GM23338 (cell line): ENCODE results near the gene IL23R. TPM values are rescaled to one million over a fixed set of nuclear protein-coding genes. Genes with fewer than 3 reads are reported as not detected.

Experiments
- ATAC-seq: fragments of 200-7000 bp; cut with Tn5 transposase; 3 replicates; pipeline ENCODE4 v1.9.1; 2020
- DNase-seq: peaks from one replicate; pipeline ENCODE4 v3.0.0-alpha.2; 2015; ENCODE audit warnings: low spot score
- H2AFZ ChIP-seq: fragments of 200-600 bp; sonication (generic); 2 replicates; pipeline ENCODE4 v1.8.0; 2016; ENCODE audit warnings: antibody characterized with exemption, mild to moderate bottlenecking, moderate library complexity
- H3F3A ChIP-seq: fragments of 200-600 bp; sonication (generic); replicated peaks from 2 replicates; pipeline ENCODE4 v1.8.0; 2017; ENCODE audit warnings: antibody characterized with exemption, mixed run types, low read depth
- H3K27ac ChIP-seq: fragments of 200-600 bp; sonication (generic); 2 replicates; pipeline ENCODE4 v1.6.1; 2016; ENCODE audit warnings: low read depth
- H3K27me3 ChIP-seq: fragments of 200-600 bp; sonication (generic); 2 replicates; pipeline ENCODE4 v1.8.0; 2016; ENCODE audit warnings: mild to moderate bottlenecking, mixed run types, moderate library complexity; ENCODE audit not compliant: insufficient read depth
- H3K36me3 ChIP-seq: fragments of 200-600 bp; sonication (generic); 2 replicates; pipeline ENCODE4 v1.8.0; 2016; ENCODE audit warnings: mild to moderate bottlenecking; ENCODE audit not compliant: insufficient read depth
- H3K4me1 ChIP-seq: fragments of 200-600 bp; sonication (generic); 2 replicates; pipeline ENCODE4 v1.8.0; 2016; ENCODE audit warnings: mild to moderate bottlenecking, moderate library complexity; ENCODE audit not compliant: insufficient read depth
- H3K4me2 ChIP-seq: fragments of 200-600 bp; sonication (generic); 2 replicates; pipeline ENCODE4 v1.7.1; 2017; ENCODE audit warnings: mixed run types
- H3K4me3 ChIP-seq: fragments of 200-600 bp; sonication (generic); 2 replicates; pipeline ENCODE4 v1.6.1; 2016; ENCODE audit warnings: mixed run types
- H3K79me2 ChIP-seq: fragments of 200-600 bp; sonication (generic); replicated peaks from 2 replicates; pipeline ENCODE4 v1.8.0; 2017; ENCODE audit warnings: mild to moderate bottlenecking; ENCODE audit not compliant: insufficient read depth
- H3K9me2 ChIP-seq: fragments of 200-600 bp; sonication (generic); 2 replicates; pipeline ENCODE4 v1.8.0; 2017; ENCODE audit not compliant: insufficient read depth
- H4K20me1 ChIP-seq: fragments of 200-600 bp; sonication (generic); replicated peaks from 2 replicates; pipeline ENCODE4 v1.8.0; 2017; ENCODE audit warnings: mild to moderate bottlenecking; ENCODE audit not compliant: insufficient read depth
- H3K27ac Mint-ChIP-seq: 2 replicates; pipeline ENCODE4 v1.8.0; 2020; ENCODE audit warnings: inconsistent platforms, mild to moderate bottlenecking, moderate library complexity, mixed read lengths
- H3K27me3 Mint-ChIP-seq: 3 replicates; pipeline ENCODE4 v1.8.0; 2022; ENCODE audit warnings: low read depth, mild to moderate bottlenecking, moderate library complexity, mixed read lengths, inconsistent platforms; ENCODE audit not compliant: insufficient read depth, poor library complexity
- H3K36me3 Mint-ChIP-seq: 3 replicates; pipeline ENCODE4 v1.8.0; 2021; ENCODE audit warnings: low read depth, mild to moderate bottlenecking, inconsistent platforms, moderate library complexity, mixed read lengths
- H3K4me1 Mint-ChIP-seq: 3 replicates; pipeline ENCODE4 v1.8.0; 2020; ENCODE audit warnings: mild to moderate bottlenecking, inconsistent platforms, mixed read lengths
- H3K4me3 Mint-ChIP-seq: 3 replicates; pipeline ENCODE4 v1.8.0; 2021; ENCODE audit warnings: moderate library complexity, mild to moderate bottlenecking, inconsistent platforms, mixed read lengths
- H3K9me3 Mint-ChIP-seq: 3 replicates; pipeline ENCODE4 v1.8.0; 2020; ENCODE audit warnings: moderate library complexity, mild to moderate bottlenecking, inconsistent platforms, mixed read lengths
- CREB1 ChIP-seq: fragments of 250-450 bp; sonication (Bioruptor Pico); IDR thresholded peaks from 2 replicates; pipeline ENCODE4 v1.5.0; 2020; ENCODE audit warnings: low read depth, mild to moderate bottlenecking, moderate library complexity
- EZH2phosphoT487 ChIP-seq: fragments of 200-600 bp; sonication (generic); IDR thresholded peaks from one replicate; pipeline ENCODE4 v1.8.1; 2018; ENCODE audit warnings: antibody characterized with exemption; ENCODE audit not compliant: unreplicated experiment
- NANOG ChIP-seq: IDR thresholded peaks from 2 replicates; pipeline ENCODE4 v1.6.1; 2016; ENCODE audit warnings: antibody characterized with exemption, borderline replicate concordance
- POLR2AphosphoS5 ChIP-seq: IDR thresholded peaks from 2 replicates; pipeline ENCODE4 v1.6.1; 2016; ENCODE audit warnings: antibody characterized with exemption, low read depth
- ZNF331 ChIP-seq: fragments of 250-450 bp; sonication (Bioruptor Pico); IDR thresholded peaks from 2 replicates; pipeline ENCODE4 v1.5.0; 2020; ENCODE audit warnings: low read depth, mild to moderate bottlenecking, moderate library complexity
- ZNF462 ChIP-seq: fragments of 250-450 bp; sonication (Bioruptor Pico); IDR thresholded peaks from 2 replicates; pipeline ENCODE4 v1.5.0; 2020; ENCODE audit warnings: mild to moderate bottlenecking, moderate library complexity
- polyA plus RNA-seq: library from polyadenylated mRNA; unstranded; fragments of >200 nt; fragmentation: Nextera tagmentation; extraction: Ambion mirVana; gene quantifications from 2 replicates; pipeline ENCODE4 v1.2.1, GENCODE V29; 2016
- total RNA-seq: library from RNA; depleted of rRNA; stranded (reverse); fragments of >200 nt; shearing (Covaris generic); gene quantifications from 2 replicates; pipeline ENCODE4 v1.2.3, GENCODE V29; 2014

Gene IL23R
- total and polyA plus RNA-seq, 2 experiments from 2014 or later: not detected

GRCh38 chr1:67269061-67269460, 102.8 kb downstream of the IL23R start (continued):
- TF ChIP-seq ZNF462 (CRISPR knock-in tag) (no peak), ZNF331 (CRISPR knock-in tag) (no peak), POLR2AphosphoS5 (no peak), NANOG (no peak), EZH2phosphoT487 (no peak)

- Mint-ChIP-seq H3K36me3 (peaks cover 6% of the 10 kb centered on the region; the same call in 2 of the 3 replicates), H3K4me3 (no peak overlapping the region), H3K27me3 (peaks cover 2% of the 10 kb centered on the region), H3K27ac (no peak overlapping the region), H3K9me3 (peaks cover 13% of the 10 kb centered on the region), H3K4me1 (no peaks in the 10 kb centered on the region)
- Histone ChIP-seq H3K9me2 (0 out of 2 replicates have a peak, but pooled peaks cover 6% of the 10 kb centered on the region), H4K20me1 (no peaks in the 10 kb centered on the region), H2AFZ (no peak overlapping the region), H3F3A (no peaks in the 10 kb centered on the region), H3K4me3 (no peak overlapping the region), H3K4me1 (no peaks in the 10 kb centered on the region), H3K27me3 (no peaks in the 10 kb centered on the region), H3K36me3 (no peaks in the 10 kb centered on the region), H3K79me2 (no peaks in the 10 kb centered on the region), H3K27ac (no peak overlapping the region), H3K4me2 (no peak overlapping the region)
- no peak for TF ChIP-seq NANOG
- no peak for TF ChIP-seq POLR2AphosphoS5
- no peak for TF ChIP-seq CREB1
- ATAC-seq: no peak
- DNase-seq: no peak
These were observed 104.3 kb downstream of the IL23R start for GRCh38 chr1:67270541-67270940.
